Thyroid gland (tissue), 4 donors: ENCODE measurements around the gene DOHH.

Experiments used
- CTCF ChIP-seq, 6 experiments: fragments of 200-600 bp in 3 of 6; fragments of 450-650 bp in 3 of 6; sonication (generic) in 3 of 6; IDR thresholded peaks; one replicate each; pipeline ENCODE4 v1.5.1; 2016 to 2019; ENCODE audit warnings: antibody characterized with exemption in 6 of 6, mild to moderate bottlenecking in 2 of 6, inconsistent platforms in 1 of 6, moderate library complexity in 1 of 6
- POLR2A ChIP-seq, 2 donors: fragments of 450-650 bp; IDR thresholded peaks; one replicate each; pipeline ENCODE4 v1.6.1; 2017; ENCODE audit warnings: antibody characterized with exemption in 2 of 2, mild to moderate bottlenecking in 2 of 2, moderate library complexity in 1 of 2

- TF ChIP-seq CTCF (IDR thresholded peaks at IDR 0.05) (no peak), POLR2A (IDR thresholded peaks at IDR 0.05) (no peak)
Measured at GRCh38 chr19:3448616-3449334, 51.7 kb downstream of the DOHH start.
